Activated T-helper 1 cell treated with anti-CD3 and anti-CD28 coated beads, Interleukin-12 subunit alpha, Interleukin-12 subunit beta, Interleukin-2, Interleukin-4 antibody, amounts not matched to agents 30 ng/mL and 10 ng/mL and 1 ng/mL, durations not matched to agents 14 hours and 24 hours and 36 hours (primary cell): ENCODE data around the gene TP53BP2. TPM values are rescaled to one million over a fixed set of nuclear protein-coding genes. Genes with fewer than 3 reads are reported as not detected.
"Not testable (repeated sequence)": the region's sequence is repeated elsewhere in the genome, so short reads cannot be mapped to it uniquely, and the experiment has no call there.

Experiments
- DNase-seq: peaks from one replicate; pipeline ENCODE4 v3.0.0; 2021; ENCODE audit warnings: low spot score
- H3K27ac Mint-ChIP-seq: one replicate; pipeline ENCODE4 v1.8.0; 2021; ENCODE audit warnings: mild to moderate bottlenecking, mixed read lengths
- H3K27me3 Mint-ChIP-seq: one replicate; pipeline ENCODE4 v1.8.0; 2022; ENCODE audit warnings: mild to moderate bottlenecking, moderate library complexity, mixed read lengths; ENCODE audit not compliant: insufficient read depth
- H3K36me3 Mint-ChIP-seq: one replicate; pipeline ENCODE4 v1.8.0; 2021; ENCODE audit warnings: low read depth, mixed read lengths
- H3K4me1 Mint-ChIP-seq: one replicate; pipeline ENCODE4 v1.8.0; 2021; ENCODE audit warnings: low read depth, mixed read lengths
- H3K4me3 Mint-ChIP-seq: one replicate; pipeline ENCODE4 v1.8.0; 2021; ENCODE audit warnings: mild to moderate bottlenecking, moderate library complexity, mixed read lengths
- H3K9me3 Mint-ChIP-seq: one replicate; pipeline ENCODE4 v1.8.0; 2021; ENCODE audit warnings: mixed read lengths
- intact Hi-C: fragments of 100-400 bp; cut with micrococcal nuclease; formaldehyde crosslinking; loops from one replicate; pipeline ENCODE4 v1.15.1; 2024
- total RNA-seq: library from RNA; stranded (reverse); gene quantifications from 2 replicates; pipeline ENCODE4 v1.2.3, GENCODE V29; 2022

Gene TP53BP2
- total RNA-seq, 1 donor from 2014 or later = 40.4 TPM

DNA sequence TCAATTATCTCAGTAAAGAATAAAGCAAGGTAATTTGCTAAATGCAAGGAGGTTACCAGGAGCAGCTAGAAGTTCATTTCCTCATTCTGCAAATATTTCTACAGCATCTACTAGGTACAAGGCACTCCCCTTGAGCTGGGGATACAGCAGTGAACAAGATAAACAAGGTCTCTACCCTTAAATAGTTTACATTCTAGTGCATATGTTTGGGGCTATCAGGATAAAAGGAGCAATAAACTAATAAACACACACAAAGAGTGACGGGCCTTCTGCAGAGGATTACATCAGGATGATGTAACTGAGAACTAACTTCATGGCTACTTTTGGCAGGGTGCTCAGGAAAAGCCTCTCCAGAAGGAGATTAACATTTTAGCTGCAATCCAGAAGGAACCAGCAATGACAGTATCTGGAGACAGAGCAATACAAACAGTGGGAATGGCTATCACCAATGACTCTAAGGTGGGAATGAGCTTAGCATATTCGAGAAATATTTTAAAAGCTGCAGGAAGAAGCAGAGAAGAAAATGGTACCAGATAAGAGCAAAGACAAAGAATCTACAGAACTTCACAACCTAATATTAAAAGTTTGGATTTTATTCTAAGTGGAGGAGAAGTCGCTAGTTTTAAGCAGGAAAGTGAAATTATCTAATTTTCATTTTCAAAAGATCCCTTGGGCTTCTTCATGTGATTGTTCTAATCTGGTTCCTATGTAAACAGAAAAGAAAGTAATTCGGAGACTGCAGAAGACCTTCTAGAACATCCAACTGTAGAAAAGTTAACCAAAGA is 25.8 kb downstream of the TP53BP2 start:
- Mint-ChIP-seq H3K27ac (no peak overlapping the region), H3K27me3 (no peaks in the 10 kb centered on the region), H3K4me3 (no peak overlapping the region), H3K36me3 (peaks cover 16% of the 10 kb centered on the region), H3K4me1 (peaks cover 3% of the 10 kb centered on the region), H3K9me3 (no peaks in the 10 kb centered on the region)
- intact Hi-C loops = no loop called here
- no peak for DNase-seq

DNA sequence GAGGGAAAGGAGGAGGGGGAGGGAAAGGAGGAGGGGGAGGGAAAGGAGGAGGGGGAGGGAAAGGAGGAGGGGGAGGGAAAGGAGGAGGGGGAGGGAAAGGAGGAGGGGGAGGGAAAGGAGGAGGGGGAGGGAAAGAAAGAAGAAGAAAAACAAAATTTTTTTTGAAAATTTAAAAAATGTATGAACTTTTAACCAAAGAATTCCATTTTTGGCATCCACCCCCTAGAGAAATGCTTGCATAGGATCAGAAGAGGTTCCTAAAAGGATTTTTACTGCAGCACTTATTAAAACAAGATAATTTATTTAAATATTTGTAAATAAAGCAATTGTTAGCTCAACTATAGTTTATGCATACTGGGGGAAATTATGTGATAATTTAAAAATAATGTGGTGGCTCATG is 28.5 kb downstream of the TP53BP2 start:
- H3K9me3 Mint-ChIP-seq, H3K27ac Mint-ChIP-seq, H3K4me3 Mint-ChIP-seq, DNase-seq, H3K27me3 Mint-ChIP-seq, intact Hi-C loops: not testable (repeated sequence)
- Mint-ChIP-seq H3K36me3 (peaks cover 29% of the 10 kb centered on the region), H3K4me1 (peaks cover 14% of the 10 kb centered on the region)

DNA sequence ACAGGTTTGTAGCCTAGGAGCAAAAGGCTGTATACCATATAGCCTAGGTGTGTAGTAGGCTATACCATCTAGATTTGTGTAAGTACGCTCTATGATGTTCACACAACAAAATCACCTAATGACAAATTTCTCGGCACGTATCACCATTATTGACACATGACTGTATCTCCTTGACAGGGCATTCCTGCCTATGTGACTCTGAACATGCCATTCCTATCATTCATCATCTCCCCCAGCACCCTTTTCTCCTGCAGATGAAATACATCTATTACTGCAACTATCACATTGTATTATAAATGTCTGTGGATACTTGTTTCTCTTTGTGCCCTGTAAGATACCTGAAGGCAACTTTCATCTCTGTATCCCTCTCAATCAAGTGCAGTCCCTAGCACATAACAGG is 29.9 kb downstream of the TP53BP2 start:
- Mint-ChIP-seq H3K4me3 (no peak overlapping the region), H3K27ac (no peak overlapping the region), H3K36me3 (peaks cover 32% of the 10 kb centered on the region), H3K9me3 (no peaks in the 10 kb centered on the region), H3K27me3 (no peaks in the 10 kb centered on the region), H3K4me1 (peaks cover 14% of the 10 kb centered on the region)
- intact Hi-C loops = no loop called here
- DNase-seq = no peak

DNA sequence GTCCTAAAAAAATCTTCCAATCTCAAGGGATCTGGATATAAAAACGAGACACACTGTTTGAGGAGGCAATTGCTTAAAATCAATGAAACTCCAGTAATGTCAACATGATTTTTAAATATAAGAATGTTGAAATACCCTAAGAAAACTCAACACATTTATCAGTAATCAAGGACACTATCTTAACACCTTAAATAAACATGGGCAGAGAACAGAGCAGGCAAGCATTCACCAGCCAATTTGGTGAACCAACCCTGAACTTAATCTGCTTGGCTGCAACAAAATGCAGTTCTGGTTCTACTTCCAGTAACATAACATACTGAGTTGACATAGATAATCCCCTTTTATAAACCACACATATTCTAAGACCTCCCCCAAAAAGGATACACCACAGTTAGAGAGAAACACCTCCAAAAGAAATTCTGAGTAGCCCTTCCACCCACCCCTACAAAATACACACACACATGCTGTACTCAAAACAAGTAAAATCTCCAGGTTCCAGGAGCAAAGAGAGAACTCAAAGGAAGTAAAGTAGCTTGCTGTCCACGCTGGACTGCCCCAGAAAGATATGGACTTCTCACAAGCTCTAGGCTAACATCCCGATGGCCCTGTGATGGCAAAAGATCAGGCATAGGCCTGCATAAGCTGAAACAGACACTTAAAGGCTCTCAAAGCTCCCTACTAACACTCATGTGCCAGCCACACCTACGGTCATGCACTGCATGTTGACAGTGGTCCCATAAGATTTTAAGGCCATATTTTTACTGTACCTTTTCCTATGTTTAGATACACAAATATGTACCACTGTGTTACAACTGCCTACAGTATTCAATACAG is 30.5 kb downstream of the TP53BP2 start:
- Mint-ChIP-seq H3K9me3 (no peaks in the 10 kb centered on the region), H3K4me3 (no peak overlapping the region), H3K27ac (peak overlapping the region; percentile 3), H3K36me3 (peaks cover 28% of the 10 kb centered on the region), H3K27me3 (no peaks in the 10 kb centered on the region), H3K4me1 (peaks cover 14% of the 10 kb centered on the region)
- no peak for DNase-seq
- intact Hi-C loops = no loop called here

DNA sequence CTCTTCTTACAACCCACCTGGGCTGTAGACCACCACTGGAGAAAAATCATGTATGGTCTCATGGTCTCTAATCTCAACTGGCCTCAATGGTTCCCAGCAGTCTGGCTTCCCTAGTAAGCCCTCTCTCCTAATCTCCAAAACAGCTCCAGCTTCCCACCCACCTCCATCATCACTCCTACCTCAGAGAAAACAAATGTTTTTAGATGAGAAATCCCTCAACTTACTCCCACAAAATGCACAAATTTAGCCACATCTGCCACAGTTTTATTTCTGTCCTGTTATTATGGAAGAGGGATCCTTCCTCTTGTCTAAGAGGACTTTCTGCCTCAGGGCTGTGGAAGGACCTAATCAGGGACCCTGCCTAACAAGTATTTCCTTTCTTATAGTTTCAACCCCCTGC is 32.1 kb downstream of the TP53BP2 start:
- Mint-ChIP-seq H3K4me1 (peaks cover 14% of the 10 kb centered on the region), H3K27ac (no peak overlapping the region), H3K36me3 (peaks cover 23% of the 10 kb centered on the region), H3K27me3 (no peaks in the 10 kb centered on the region), H3K4me3 (no peak overlapping the region), H3K9me3 (no peaks in the 10 kb centered on the region)
- no peak for DNase-seq
- intact Hi-C loops = loop anchor here (5.0 kb wide), 1 partner anchor 94 kb away; no protein-coding TSS in a partner anchor

DNA sequence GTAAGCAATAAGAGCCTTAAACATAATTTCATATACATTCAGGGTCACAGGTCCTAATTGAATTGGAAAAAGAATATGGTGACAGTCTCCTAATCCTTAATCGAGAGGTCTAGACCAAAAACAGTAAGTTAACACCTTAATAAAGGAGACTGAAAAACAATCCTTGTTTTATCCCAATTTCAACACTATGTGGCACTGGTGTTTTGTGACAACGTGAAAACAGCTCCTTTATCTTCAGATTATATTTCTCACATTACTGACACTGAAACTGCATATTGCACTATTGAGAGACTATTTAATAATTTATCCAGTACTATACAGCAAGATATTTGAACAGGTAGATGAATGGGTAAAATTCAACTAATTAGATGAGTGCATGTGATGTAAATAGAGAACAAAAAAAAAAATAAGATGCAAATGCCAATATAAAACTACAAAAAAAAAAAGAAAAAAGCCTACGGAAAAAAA is 34.1 kb downstream of the TP53BP2 start:
- H3K27ac Mint-ChIP-seq = no peak overlapping the region
- no peaks in the 10 kb centered on the region for H3K27me3 Mint-ChIP-seq
- H3K36me3 Mint-ChIP-seq = peaks cover 33% of the 10 kb centered on the region
- intact Hi-C loops = loop anchor here (1.0 to 5.0 kb wide), 5 partner anchors 13 to 521 kb away; no protein-coding TSS in a partner anchor
- DNase-seq = no peak
- peaks cover 3% of the 10 kb centered on the region for H3K9me3 Mint-ChIP-seq
- H3K4me1 Mint-ChIP-seq = peaks cover 14% of the 10 kb centered on the region
- no peak overlapping the region for H3K4me3 Mint-ChIP-seq

DNA sequence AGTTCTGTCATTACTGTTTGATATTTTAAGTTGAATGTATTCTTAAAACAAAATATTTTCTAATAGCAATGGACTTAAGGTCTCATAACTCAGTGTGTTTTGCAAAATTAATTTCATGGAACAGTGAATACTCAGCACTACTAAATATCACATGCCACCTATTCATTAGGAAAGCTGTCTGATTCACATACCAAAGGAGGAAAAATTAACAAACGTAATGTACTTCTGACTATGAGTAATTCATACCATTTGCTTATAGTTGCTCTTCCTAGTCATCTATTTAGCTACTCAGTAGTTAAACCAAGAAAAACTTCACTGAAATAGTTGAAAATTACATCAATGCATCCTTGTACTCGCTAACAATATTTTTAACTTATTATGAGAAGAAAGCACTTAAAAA is 35.2 kb downstream of the TP53BP2 start:
- intact Hi-C loops = loop anchor here (2.0 to 5.0 kb wide), 3 partner anchors 14 to 522 kb away; no protein-coding TSS in a partner anchor
- Mint-ChIP-seq H3K4me3 (no peak overlapping the region), H3K27me3 (no peaks in the 10 kb centered on the region), H3K27ac (no peak overlapping the region), H3K36me3 (peaks cover 40% of the 10 kb centered on the region), H3K4me1 (peaks cover 14% of the 10 kb centered on the region), H3K9me3 (peaks cover 3% of the 10 kb centered on the region)
- no peak for DNase-seq

DNA sequence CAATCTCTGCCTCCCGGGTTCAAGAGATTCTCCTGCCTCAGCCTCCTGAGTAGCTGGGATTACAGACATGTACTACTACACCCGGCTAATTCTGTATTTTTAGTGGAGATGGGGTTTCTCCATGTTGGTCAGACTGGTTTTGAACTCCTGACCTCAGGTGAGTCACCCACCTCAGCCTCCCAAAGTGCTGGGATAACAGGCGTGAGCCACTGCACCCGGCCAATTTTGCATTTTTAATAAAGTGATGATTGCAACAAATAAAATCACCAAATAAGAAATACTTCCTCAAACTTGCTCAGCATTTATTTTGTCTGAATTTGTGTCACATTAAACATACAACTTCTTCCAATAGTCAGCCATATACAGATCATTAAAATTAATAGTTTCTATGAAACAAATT is 35.8 kb downstream of the TP53BP2 start:
- peaks cover 37% of the 10 kb centered on the region for H3K36me3 Mint-ChIP-seq
- H3K4me3 Mint-ChIP-seq = not testable (repeated sequence)

DNA sequence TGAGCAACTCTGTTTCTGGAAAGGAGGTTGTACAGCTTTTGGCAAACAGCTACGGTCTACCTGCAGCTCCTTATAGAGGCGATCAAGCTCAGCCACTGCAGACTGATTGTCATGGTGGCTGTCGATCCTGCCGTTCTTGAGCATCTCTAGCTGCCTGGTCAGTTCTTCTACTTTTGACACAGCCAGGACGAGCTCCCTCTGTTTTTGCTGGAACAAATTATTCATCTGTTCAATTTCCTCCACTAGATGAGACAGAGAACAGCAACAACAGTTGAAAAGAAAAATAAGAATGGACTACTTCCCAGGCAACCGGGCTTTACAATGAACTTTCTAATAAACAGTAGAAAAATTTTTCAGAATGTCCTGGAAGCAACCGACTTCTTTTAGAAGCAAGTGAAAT is 42.5 kb downstream of the TP53BP2 start:
- Mint-ChIP-seq H3K4me1 (no peaks in the 10 kb centered on the region), H3K27ac (no peak overlapping the region), H3K27me3 (no peaks in the 10 kb centered on the region), H3K9me3 (peaks cover 3% of the 10 kb centered on the region), H3K4me3 (no peak overlapping the region), H3K36me3 (peaks cover 39% of the 10 kb centered on the region)
- intact Hi-C loops = no loop called here
- no peak for DNase-seq

More for the DNA sequence above, 35.8 kb downstream of the TP53BP2 start:
- H3K4me1 Mint-ChIP-seq = peaks cover 14% of the 10 kb centered on the region
- not testable (repeated sequence) for H3K27ac Mint-ChIP-seq, H3K9me3 Mint-ChIP-seq, DNase-seq, H3K27me3 Mint-ChIP-seq
- intact Hi-C loops = loop anchor here (2.0 to 5.0 kb wide), 3 partner anchors 15 to 523 kb away; no protein-coding TSS in a partner anchor

DNA sequence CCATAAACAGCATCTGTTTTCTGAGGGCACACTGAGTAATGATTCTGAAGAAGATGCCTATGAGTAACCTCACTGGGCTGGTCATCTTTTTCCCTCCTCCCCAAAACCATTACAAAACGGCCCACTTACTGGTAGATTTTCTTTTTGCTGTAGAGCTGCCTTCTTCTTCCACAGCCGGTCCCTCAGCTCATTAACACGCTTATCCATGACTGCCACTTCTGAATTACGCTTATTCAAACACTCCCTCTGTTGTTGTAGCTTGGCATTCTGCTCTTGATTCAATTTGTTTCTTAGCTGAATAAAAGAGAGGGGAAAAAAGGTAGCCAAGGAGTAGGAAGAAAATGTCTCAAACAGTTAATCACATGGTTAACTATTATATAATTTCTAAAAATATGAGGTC is 43.1 kb downstream of the TP53BP2 start:
- H3K27me3 Mint-ChIP-seq = no peaks in the 10 kb centered on the region
- no peaks in the 10 kb centered on the region for H3K4me1 Mint-ChIP-seq
- H3K4me3 Mint-ChIP-seq = no peak overlapping the region
- H3K36me3 Mint-ChIP-seq = peaks cover 42% of the 10 kb centered on the region
- intact Hi-C loops = no loop called here
- H3K9me3 Mint-ChIP-seq = peaks cover 3% of the 10 kb centered on the region
- H3K27ac Mint-ChIP-seq = no peak overlapping the region
- DNase-seq = no peak

DNA sequence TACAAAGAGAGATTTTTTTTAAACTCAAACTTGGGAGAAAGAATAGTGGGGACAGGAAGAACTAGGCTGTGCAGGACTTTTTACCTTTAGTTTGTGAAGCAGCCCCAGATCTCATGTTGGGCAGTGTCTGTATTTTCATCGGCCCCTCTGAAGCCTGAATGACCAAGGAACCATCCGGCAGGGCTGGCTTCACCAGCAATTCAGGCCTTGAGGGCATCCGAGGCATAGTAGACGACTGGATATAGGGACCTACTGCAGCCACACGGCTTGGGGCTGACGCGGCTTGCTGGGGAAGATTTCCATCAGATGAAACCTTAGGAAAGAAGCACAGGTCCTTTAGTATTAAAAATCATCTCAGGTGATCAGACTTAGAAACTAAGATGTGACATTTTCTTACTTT is 43.7 kb downstream of the TP53BP2 start:
- Mint-ChIP-seq H3K9me3 (no peaks in the 10 kb centered on the region), H3K27ac (no peak overlapping the region), H3K36me3 (peaks cover 38% of the 10 kb centered on the region), H3K4me1 (no peaks in the 10 kb centered on the region), H3K27me3 (no peaks in the 10 kb centered on the region), H3K4me3 (no peak overlapping the region)
- intact Hi-C loops = no loop called here
- DNase-seq = no peak

DNA sequence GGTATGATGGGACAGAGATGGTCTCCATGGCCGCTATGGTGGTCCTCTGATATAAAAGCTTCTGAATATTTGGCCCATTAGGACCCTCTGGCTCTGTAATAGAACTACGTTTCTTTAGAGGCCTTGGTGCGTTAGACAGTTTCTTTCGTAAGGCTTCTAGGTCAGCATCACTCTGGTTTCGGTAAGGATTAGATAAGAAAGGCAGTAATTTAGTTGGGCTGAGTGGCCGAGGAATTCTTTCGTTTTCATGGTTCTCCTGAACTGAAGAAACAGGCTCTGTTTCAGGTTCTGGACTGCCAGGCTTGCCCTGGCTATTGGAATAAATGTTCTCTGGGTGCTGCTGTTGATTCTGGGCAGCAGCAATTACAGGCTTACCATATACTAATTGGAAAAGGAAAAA is 49.5 kb downstream of the TP53BP2 start:
- H3K36me3 Mint-ChIP-seq = peaks cover 30% of the 10 kb centered on the region
- H3K4me1 Mint-ChIP-seq = no peaks in the 10 kb centered on the region
- H3K27me3 Mint-ChIP-seq = no peaks in the 10 kb centered on the region
- no peaks in the 10 kb centered on the region for H3K9me3 Mint-ChIP-seq
- intact Hi-C loops = no loop called here
- DNase-seq = no peak
- no peak overlapping the region for H3K4me3 Mint-ChIP-seq
- H3K27ac Mint-ChIP-seq = no peak overlapping the region
